HepG2 (cell line): ENCODE measurements around the gene CPLX1. TPM values are rescaled to one million over a fixed set of nuclear protein-coding genes. Genes with fewer than 3 reads are reported as not detected.
A peak's percentile ranks its signal among the peaks of the same experiment; 100 is the strongest.

Source experiments
- DPF2 ChIP-seq: sonication (generic); formaldehyde crosslinking; IDR thresholded peaks from 2 replicates; pipeline ENCODE4 v1.4.0; 2020; ENCODE audit warnings: mild to moderate bottlenecking, low read depth, missing genetic modification reagents, borderline replicate concordance
- GATAD1 ChIP-seq: IDR thresholded peaks from 2 replicates; pipeline ENCODE4 v1.6.1; 2016; ENCODE audit warnings: missing genetic modification reagents, missing compliant biosample characterization
- HNF4A ChIP-seq: sonication (generic); formaldehyde crosslinking; IDR thresholded peaks from 2 replicates; pipeline ENCODE4 v1.4.0; 2020; ENCODE audit warnings: missing genetic modification reagents
- IRX3 ChIP-seq: sonication (generic); formaldehyde crosslinking; IDR thresholded peaks from 2 replicates; pipeline ENCODE4 v1.8.1; 2023; ENCODE audit warnings: mild to moderate bottlenecking, low read depth, missing genetic modification reagents, borderline replicate concordance
- KLF15 ChIP-seq: sonication (generic); formaldehyde crosslinking; IDR thresholded peaks from 2 replicates; pipeline ENCODE4 v1.8.1; 2023; ENCODE audit warnings: borderline replicate concordance, mild to moderate bottlenecking, inconsistent platforms, missing genetic modification reagents, mixed read lengths
- KLF6 ChIP-seq: IDR thresholded peaks from 2 replicates; pipeline ENCODE4 v1.8.0; 2016; ENCODE audit warnings: missing biosample characterization, missing genetic modification reagents
- NPAS2 ChIP-seq: sonication (generic); formaldehyde crosslinking; IDR thresholded peaks from 2 replicates; pipeline ENCODE4 v1.8.0; 2022; ENCODE audit warnings: mild to moderate bottlenecking, missing genetic modification reagents, borderline replicate concordance
- PRPF4 ChIP-seq: fragments of 200-400 bp; formaldehyde crosslinking; IDR thresholded peaks from 2 replicates; pipeline ENCODE4 v1.6.1; 2016; ENCODE audit warnings: low read length, low read depth; ENCODE audit not compliant: poor library complexity, severe bottlenecking
- RELA ChIP-seq: sonication (generic); formaldehyde crosslinking; IDR thresholded peaks from 2 replicates; pipeline ENCODE4 v1.4.0; 2020; ENCODE audit warnings: missing genetic modification reagents
- RNF219 ChIP-seq: sonication (generic); formaldehyde crosslinking; IDR thresholded peaks from 2 replicates; pipeline ENCODE4 v1.5.0; 2020; ENCODE audit warnings: mild to moderate bottlenecking, missing genetic modification reagents
- RXRA ChIP-seq: sonication (generic); formaldehyde crosslinking; IDR thresholded peaks from 2 replicates; pipeline ENCODE4 v1.5.1; 2020; ENCODE audit warnings: missing genetic modification reagents
- SP4 ChIP-seq: sonication (generic); formaldehyde crosslinking; IDR thresholded peaks from 2 replicates; pipeline ENCODE4 v1.8.1; 2023; ENCODE audit warnings: mild to moderate bottlenecking, missing genetic modification reagents
- TEAD3 ChIP-seq: optimal IDR thresholded peaks from 2 replicates; pipeline ENCODE3; 2016; ENCODE audit warnings: borderline replicate concordance
- ZNF232 ChIP-seq: sonication (generic); formaldehyde crosslinking; IDR thresholded peaks from 2 replicates; pipeline ENCODE4 v1.4.0; 2020; ENCODE audit warnings: missing genetic modification reagents, borderline replicate concordance
- ZNF256 ChIP-seq: sonication (generic); formaldehyde crosslinking; conservative IDR thresholded peaks from 2 replicates; pipeline ENCODE4 v1.4.0; 2020; ENCODE audit warnings: missing genetic modification reagents
- ZNF670 ChIP-seq: sonication (generic); formaldehyde crosslinking; IDR thresholded peaks from 2 replicates; pipeline ENCODE4 v1.8.0; 2022; ENCODE audit warnings: mild to moderate bottlenecking, missing genetic modification reagents, borderline replicate concordance
- ZNF672 ChIP-seq: sonication (generic); formaldehyde crosslinking; IDR thresholded peaks from 2 replicates; pipeline ENCODE4 v1.8.1; 2022; ENCODE audit warnings: missing genetic modification reagents
- ZNF7 ChIP-seq: IDR thresholded peaks from 2 replicates; pipeline ENCODE4 v1.6.1; 2016; ENCODE audit warnings: missing biosample characterization, missing genetic modification reagents
- ZNF773 ChIP-seq: sonication (generic); formaldehyde crosslinking; IDR thresholded peaks from 2 replicates; pipeline ENCODE4 v1.4.0; 2020; ENCODE audit warnings: missing genetic modification reagents, borderline replicate concordance
- polyA plus RNA-seq, 8 experiments: library from polyadenylated mRNA; depleted of rRNA in 3 of 8; stranded (reverse) in 7 of 8; unstranded in 1 of 8; fragments of >200 nt; fragmentation: Illumina TruSeq in 4 of 8; extraction: Trizol in 4 of 8; gene quantifications; 2 replicates each; pipeline versions ENCODE4 v1.2.1 to v1.2.3, GENCODE V29; 2011 to 2016; ENCODE audit warnings: low read depth in 4 of 8, missing spikeins in 1 of 8, mixed read lengths in 1 of 8; ENCODE audit not compliant: insufficient read depth in 1 of 8
- total RNA-seq, 5 experiments: library from RNA; depleted of rRNA; stranded (reverse); fragments of >200 nt; fragmentation: Illumina TruSeq; extraction: Trizol; gene quantifications; 2 replicates each; pipeline ENCODE4 v1.2.3, GENCODE V29; 2016; ENCODE audit warnings: low read depth in 1 of 5
- TF ChIP-seq, protein P1 (sequence below): sonication (generic); formaldehyde crosslinking; IDR thresholded peaks from 2 replicates; pipeline ENCODE4 v1.9.0; 2021; ENCODE audit warnings: missing genetic modification reagents, borderline replicate concordance
- TF ChIP-seq, protein P2 (sequence below): sonication (generic); formaldehyde crosslinking; IDR thresholded peaks from 2 replicates; pipeline ENCODE4 v1.5.0; 2020; ENCODE audit warnings: mild to moderate bottlenecking, missing genetic modification reagents
- TF ChIP-seq, protein P3 (sequence below), 2 experiments: fragments of 450-650 bp in 1 of 2; sonication (generic) in 1 of 2; formaldehyde crosslinking; IDR thresholded peaks; 2 replicates each; pipeline versions ENCODE4 v1.5.0 to v1.8.0; 2020 to 2022; ENCODE audit warnings: mild to moderate bottlenecking in 1 of 2, missing genetic modification reagents in 1 of 2
- TF ChIP-seq, protein P4 (sequence below): sonication (generic); formaldehyde crosslinking; IDR thresholded peaks from 2 replicates; pipeline ENCODE4 v1.8.0; 2022; ENCODE audit warnings: missing genetic modification reagents, mild to moderate bottlenecking, inconsistent platforms, borderline replicate concordance

The CPLX1 gene
- total and polyA plus RNA-seq, 2 of the 13 experiments (the other 11 are each of a cell fraction or from before 2014, with no cell fraction given): 0.18 TPM

DNA sequence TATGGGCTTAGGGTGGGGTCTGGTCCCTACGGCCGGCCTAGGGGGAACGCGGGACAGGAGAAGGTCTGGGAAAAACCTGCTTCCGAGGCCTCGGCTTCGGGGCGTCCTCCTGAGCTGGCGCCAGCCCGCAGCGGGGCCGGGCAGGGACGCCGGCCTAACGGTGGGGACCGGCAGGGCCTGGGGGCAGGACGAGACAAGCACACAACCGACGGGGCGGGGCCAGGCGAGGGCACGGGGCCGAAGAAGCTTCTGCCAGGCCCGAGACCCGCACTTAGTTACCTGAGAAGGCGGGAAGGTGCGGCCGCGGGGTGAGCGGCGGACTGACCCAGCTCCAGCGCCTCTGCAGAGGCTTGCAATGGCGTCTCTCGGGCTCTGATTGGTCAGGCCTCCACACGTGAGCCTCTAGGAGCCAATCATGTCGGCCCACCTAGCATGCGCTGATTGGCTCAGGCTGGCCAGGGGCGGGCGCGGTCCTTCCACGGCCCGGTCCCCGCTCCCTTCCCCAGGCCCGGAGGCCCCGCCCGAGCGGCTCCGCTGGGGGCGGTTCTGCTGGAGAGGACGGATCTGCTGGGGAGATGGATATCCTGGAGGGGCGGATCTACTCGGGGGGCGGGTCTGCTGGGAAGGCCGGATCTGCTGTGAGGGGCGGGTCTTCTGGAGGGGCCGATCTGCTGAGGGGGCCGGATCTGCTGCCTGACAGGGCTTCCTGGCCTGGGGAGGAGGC lies 44.3 kb downstream of the CPLX1 start (continued):
- peak; percentile 62; the same call in 1 of the 2 replicates for TF ChIP-seq ZNF232
- no peak for TF ChIP-seq RNF219 (CRISPR knock-in tag)
- TF ChIP-seq ZNF773 (CRISPR knock-in tag): peak; percentile 44; the same call in 1 of the 2 replicates
- TF ChIP-seq PRPF4: no peak
- no peak for TF ChIP-seq NPAS2 (CRISPR knock-in tag)
- TF ChIP-seq SP4 (CRISPR knock-in tag): peak; percentile 91
- TF ChIP-seq, protein P1, sequence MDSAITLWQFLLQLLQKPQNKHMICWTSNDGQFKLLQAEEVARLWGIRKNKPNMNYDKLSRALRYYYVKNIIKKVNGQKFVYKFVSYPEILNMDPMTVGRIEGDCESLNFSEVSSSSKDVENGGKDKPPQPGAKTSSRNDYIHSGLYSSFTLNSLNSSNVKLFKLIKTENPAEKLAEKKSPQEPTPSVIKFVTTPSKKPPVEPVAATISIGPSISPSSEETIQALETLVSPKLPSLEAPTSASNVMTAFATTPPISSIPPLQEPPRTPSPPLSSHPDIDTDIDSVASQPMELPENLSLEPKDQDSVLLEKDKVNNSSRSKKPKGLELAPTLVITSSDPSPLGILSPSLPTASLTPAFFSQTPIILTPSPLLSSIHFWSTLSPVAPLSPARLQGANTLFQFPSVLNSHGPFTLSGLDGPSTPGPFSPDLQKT (CRISPR knock-in tag): no peak
- TF ChIP-seq HNF4A (CRISPR knock-in tag): no peak
- peak; percentile 83 for TF ChIP-seq ZNF256 (CRISPR knock-in tag)
- TF ChIP-seq KLF15 (CRISPR knock-in tag): no peak; the same call in 1 of the 2 replicates
- TF ChIP-seq KLF6 (CRISPR knock-in tag): no peak
- TF ChIP-seq RXRA (CRISPR knock-in tag): peak; percentile 43; the same call in 1 of the 2 replicates
- TF ChIP-seq, protein P2, sequence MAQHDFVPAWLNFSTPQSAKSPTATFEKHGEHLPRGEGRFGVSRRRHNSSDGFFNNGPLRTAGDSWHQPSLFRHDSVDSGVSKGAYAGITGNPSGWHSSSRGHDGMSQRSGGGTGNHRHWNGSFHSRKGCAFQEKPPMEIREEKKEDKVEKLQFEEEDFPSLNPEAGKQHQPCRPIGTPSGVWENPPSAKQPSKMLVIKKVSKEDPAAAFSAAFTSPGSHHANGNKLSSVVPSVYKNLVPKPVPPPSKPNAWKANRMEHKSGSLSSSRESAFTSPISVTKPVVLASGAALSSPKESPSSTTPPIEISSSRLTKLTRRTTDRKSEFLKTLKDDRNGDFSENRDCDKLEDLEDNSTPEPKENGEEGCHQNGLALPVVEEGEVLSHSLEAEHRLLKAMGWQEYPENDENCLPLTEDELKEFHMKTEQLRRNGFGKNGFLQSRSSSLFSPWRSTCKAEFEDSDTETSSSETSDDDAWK (CRISPR knock-in tag): no peak
- TF ChIP-seq ZNF7 (CRISPR knock-in tag): no peak
- TF ChIP-seq IRX3 (CRISPR knock-in tag): no peak
- TF ChIP-seq DPF2 (CRISPR knock-in tag): no peak
- TF ChIP-seq ZNF672: no peak
- TF ChIP-seq, protein P3, sequence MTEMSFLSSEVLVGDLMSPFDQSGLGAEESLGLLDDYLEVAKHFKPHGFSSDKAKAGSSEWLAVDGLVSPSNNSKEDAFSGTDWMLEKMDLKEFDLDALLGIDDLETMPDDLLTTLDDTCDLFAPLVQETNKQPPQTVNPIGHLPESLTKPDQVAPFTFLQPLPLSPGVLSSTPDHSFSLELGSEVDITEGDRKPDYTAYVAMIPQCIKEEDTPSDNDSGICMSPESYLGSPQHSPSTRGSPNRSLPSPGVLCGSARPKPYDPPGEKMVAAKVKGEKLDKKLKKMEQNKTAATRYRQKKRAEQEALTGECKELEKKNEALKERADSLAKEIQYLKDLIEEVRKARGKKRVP (CRISPR knock-in tag; IDR thresholded peaks at IDR 0.05): no peak
- TF ChIP-seq ZNF670 (CRISPR knock-in tag): peak; percentile 74; the same call in 1 of the 2 replicates
- TF ChIP-seq GATAD1 (CRISPR knock-in tag): peak; percentile 72
- TF ChIP-seq TEAD3 (CRISPR knock-in tag): peak; percentile 15
- TF ChIP-seq, protein P4, sequence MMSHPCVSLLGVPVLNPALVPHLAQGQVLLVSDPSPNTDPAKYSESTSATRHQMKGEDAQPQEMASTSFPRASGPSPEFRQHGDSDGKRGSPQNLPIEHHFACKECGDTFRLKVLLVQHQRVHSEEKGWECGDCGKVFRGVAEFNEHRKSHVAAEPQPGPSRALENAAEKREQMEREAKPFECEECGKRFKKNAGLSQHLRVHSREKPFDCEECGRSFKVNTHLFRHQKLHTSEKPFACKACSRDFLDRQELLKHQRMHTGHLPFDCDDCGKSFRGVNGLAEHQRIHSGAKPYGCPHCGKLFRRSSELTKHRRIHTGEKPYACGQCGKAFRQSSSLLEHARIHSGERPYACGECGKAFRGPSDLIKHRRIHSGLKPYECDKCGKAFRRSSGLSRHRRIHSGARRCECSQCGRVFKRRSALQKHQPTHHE (CRISPR knock-in tag): no peak; the same call in 1 of the 2 replicates
- no peak for TF ChIP-seq RELA
